ENCODE measurements around the gene TAGLN.

- no peak for TF ChIP-seq POLR2A (IDR thresholded peaks at IDR 0.05)
- TF ChIP-seq CTCF (IDR thresholded peaks at IDR 0.05): no peak
Observed at GRCh38 chr11:117248341-117248740, 49.2 kb downstream of the TAGLN start.

Measured in testis (tissue), 2 donors.